ENCODE data around the gene PCDHA12.
"Not testable (repeated sequence)": the region's sequence is repeated elsewhere in the genome, so short reads cannot be mapped to it uniquely, and the experiment has no call there.

The PCDHA12 gene

DNA sequence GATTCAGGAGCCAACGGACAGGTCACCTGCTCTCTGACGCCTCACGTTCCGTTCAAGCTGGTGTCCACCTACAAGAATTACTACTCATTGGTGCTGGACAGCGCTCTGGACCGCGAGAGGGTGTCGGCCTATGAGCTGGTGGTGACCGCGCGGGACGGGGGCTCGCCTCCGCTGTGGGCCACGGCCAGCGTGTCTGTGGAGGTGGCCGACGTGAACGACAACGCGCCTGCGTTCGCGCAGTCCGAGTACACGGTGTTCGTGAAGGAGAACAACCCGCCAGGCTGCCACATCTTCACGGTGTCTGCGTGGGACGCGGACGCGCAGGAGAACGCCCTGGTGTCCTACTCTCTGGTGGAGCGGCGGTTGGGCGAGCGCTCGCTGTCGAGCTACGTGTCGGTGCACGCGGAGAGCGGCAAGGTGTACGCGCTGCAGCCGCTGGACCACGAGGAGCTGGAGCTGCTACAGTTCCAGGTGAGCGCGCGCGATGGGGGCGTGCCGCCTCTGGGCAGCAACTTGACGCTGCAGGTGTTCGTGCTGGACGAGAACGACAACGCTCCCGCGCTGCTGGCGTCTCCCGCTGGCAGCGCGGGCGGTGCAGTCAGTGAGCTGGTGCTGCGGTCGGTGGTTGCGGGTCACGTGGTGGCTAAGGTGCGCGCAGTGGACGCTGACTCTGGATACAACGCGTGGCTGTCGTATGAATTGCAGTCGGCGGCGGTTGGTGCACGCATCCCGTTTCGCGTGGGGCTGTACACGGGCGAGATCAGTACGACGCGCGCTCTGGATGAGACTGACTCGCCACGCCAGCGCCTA lies 17.7 kb upstream of the PCDHA12 start:
- in situ Hi-C loops (cut with HindIII; ENCODE audit: low sequenced_read_pairs) = no loop called here

DNA sequence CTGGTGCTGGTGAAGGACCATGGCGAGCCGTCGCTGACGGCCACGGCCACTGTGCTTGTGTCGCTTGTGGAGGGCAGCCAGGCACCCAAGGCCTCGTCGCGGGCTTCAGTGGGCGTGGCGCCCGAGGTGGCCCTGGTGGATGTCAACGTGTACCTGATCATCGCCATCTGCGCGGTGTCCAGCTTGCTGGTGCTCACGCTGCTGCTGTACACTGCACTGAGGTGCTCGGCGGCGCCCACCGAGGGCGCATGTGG lies 17.2 kb upstream of the PCDHA12 start:
- in situ Hi-C loops (cut with HindIII; ENCODE audit: low sequenced_read_pairs) = no loop called here

- in situ Hi-C loops (cut with HindIII; ENCODE audit: low sequenced_read_pairs) = no loop called here
These were observed 12.4 kb upstream of the PCDHA12 start for GRCh38 chr5:140862441-140863295.

DNA sequence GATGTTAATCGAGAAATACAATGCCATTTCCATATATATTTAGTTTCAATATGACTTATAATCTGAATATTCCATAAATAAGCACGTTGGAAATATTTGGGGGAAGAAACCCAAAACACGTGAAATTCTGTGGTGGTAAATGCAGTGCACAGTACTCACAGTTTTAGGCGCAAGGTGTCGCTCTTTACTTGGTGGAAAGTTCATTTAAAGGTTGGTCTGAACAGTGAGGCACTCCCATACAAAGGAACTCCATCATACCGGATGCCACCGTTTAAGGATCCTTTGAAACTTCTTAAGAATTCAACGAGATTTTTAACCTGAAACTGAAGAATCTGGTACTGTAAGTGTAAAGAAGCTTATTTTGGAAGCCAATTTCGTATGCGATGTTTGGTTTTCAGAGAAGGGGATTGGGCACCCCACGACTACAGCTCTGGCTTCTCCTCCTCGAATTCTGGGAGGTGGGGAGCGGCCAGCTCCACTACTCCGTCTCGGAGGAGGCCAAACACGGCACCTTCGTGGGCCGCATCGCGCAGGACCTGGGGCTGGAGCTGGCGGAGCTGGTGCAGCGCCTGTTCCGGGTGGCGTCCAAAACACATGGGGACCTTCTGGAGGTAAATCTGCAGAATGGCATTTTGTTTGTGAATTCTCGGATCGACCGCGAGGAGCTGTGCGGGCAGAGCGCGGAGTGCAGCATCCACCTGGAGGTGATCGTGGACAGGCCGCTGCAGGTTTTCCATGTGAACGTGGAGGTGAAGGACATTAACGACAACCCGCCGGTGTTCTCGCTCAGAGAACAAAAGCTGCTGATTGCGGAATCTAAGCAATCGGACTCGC lies 6.2 kb upstream of the PCDHA12 start, which contains the start of gene PCDHA11:
TSS of gene PCDHA11 (plus strand) at position 237 of the 834 bp plus-strand sequence. CDS start at position 384, 147 bp downstream.
- in situ Hi-C loops (cut with HindIII; ENCODE audit: low sequenced_read_pairs) = no loop called here

GRCh38 chr5:140869555-140869886 lies 5.6 kb upstream of the PCDHA12 start:
- in situ Hi-C loops (cut with HindIII; ENCODE audit: low sequenced_read_pairs) = no loop called here

- in situ Hi-C loops (cut with HindIII; ENCODE audit: low sequenced_read_pairs) = no loop called here
These were observed 4.6 kb upstream of the PCDHA12 start for GRCh38 chr5:140870221-140871201.

DNA sequence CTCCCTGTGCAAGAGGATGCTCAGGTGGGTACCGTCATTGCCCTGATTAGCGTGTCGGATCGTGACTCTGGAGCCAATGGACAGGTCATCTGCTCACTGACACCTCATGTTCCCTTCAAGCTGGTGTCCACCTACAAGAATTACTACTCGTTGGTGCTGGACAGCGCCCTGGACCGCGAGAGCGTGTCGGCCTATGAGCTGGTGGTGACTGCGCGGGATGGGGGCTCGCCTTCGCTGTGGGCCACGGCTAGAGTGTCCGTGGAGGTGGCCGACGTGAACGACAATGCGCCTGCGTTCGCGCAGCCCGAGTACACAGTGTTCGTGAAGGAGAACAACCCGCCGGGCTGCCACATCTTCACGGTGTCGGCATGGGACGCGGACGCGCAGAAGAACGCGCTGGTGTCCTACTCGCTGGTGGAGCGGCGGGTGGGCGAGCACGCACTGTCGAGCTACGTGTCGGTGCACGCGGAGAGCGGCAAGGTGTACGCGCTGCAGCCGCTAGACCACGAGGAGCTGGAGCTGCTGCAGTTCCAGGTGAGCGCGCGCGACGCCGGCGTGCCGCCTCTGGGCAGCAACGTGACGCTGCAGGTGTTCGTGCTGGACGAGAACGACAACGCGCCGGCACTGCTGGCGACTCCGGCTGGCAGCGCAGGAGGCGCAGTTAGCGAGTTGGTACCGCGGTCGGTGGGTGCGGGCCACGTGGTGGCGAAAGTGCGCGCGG lies 1.6 kb downstream of the PCDHA12 start:
- in situ Hi-C loops (cut with HindIII; ENCODE audit: low sequenced_read_pairs) = not testable (repeated sequence)

GRCh38 chr5:140877262-140877581 lies 2.1 kb downstream of the PCDHA12 start:
- in situ Hi-C loops (cut with HindIII; ENCODE audit: low sequenced_read_pairs) = no loop called here

DNA sequence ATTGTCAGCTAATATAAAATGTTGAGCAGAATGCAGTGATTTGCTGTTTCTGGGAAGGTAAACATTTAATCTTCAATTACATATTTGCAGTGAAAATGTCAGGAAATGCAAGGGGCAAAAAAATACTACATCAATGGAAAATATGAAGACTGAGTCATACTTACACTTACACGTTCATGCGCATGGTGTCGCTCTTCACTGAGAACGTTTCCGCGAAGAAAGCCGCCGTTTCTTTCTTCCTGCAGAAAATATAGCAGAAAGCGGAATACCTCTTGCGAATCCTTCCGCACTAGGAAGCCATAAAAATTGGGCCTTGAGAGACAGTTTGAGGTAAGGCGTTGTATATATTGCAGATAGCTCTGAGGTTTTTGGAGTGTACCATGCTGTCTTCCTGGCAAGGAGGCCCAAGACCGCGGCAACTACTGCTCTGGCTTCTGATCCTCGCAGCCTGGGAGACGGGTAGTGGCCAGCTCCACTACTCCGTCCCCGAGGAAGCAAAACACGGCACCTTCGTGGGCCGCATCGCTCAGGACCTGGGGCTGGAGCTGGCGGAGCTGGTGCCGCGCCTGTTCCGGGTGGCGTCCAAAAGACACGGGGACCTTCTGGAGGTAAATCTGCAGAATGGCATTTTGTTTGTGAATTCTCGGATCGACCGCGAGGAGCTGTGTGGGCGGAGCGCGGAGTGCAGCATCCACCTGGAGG lies 6.9 kb downstream of the PCDHA12 start, which contains the start of gene PCDHA13:
TSS of gene PCDHA13 (plus strand) at position 236 of the 702 bp plus-strand sequence. CDS start at position 381, 145 bp downstream.
- in situ Hi-C loops (cut with HindIII; ENCODE audit: low sequenced_read_pairs) = no loop called here

DNA sequence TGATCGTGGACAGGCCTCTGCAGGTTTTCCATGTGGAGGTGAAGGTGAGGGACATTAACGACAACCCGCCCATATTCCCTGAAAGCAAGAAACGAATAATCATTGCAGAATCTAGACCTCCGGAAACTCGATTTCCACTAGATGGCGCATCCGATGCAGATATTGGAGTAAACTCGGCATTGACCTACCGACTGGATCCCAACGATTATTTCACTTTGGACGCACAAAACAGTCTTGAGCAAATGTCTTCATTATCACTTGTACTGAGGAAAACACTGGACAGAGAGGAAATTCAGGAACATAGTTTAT lies 7.4 kb downstream of the PCDHA12 start:
- in situ Hi-C loops (cut with HindIII; ENCODE audit: low sequenced_read_pairs) = no loop called here

DNA sequence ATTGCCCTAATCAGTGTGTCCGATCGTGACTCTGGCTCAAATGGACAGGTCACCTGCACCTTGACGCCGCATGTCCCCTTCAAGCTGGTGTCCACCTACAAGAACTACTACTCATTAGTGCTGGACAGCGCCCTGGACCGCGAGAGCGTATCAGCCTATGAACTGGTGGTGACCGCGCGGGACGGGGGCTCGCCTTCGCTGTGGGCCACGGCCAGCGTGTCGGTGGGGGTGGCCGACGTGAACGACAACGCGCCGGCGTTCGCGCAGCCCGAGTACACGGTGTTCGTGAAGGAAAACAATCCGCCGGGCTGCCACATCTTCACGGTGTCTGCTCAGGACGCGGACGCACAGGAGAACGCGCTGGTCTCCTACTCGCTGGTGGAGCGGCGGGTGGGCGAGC lies 8.3 kb downstream of the PCDHA12 start:
- in situ Hi-C loops (cut with HindIII; ENCODE audit: low sequenced_read_pairs) = no loop called here

DNA sequence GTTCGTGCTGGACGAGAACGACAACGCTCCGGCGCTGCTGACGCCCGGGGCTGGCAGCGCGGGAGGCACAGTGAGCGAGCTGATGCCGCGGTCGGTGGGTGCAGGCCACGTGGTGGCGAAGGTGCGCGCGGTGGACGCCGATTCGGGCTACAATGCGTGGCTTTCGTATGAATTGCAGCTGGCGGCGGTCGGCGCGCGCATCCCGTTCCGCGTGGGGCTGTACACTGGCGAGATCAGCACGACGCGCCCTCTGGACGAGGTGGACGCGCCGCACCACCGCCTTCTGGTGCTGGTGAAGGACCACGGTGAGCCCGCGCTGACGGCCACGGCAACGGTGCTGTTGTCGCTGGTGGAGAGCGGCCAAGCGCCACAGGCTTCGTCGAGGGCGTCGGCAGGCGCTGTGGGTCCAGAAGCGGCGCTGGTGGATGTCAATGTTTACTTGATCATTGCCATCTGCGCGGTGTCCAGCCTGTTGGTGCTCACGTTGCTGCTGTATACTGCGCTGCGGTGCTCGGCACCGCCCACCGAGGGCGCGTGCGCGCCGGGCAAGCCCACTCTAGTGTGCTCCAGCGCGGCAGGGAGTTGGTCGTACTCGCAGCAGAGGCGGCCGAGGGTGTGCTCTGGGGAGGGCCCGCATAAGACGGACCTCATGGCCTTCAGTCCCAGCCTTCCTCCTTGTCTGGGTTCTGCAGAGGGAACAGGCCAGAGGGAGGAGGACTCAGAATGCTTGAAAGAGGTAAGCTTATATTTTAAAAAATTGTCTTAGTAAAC lies 9.0 kb downstream of the PCDHA12 start:
- in situ Hi-C loops (cut with HindIII; ENCODE audit: low sequenced_read_pairs) = no loop called here

- in situ Hi-C loops (cut with HindIII; ENCODE audit: low sequenced_read_pairs) = no loop called here
These were observed 41.2 kb downstream of the PCDHA12 start for GRCh38 chr5:140916325-140916724.

- in situ Hi-C loops (cut with HindIII; ENCODE audit: low sequenced_read_pairs) = no loop called here
These were observed 48.5 kb downstream of the PCDHA12 start for GRCh38 chr5:140923601-140924000.

- in situ Hi-C loops (cut with HindIII; ENCODE audit: low sequenced_read_pairs) = no loop called here
These were observed 50.8 kb downstream of the PCDHA12 start, which contains the start of gene PCDHAC1 for GRCh38 chr5:140925806-140926442. Gene PCDHAC1 (plus strand): TSS chr5:140926299. CDS start chr5:140926893, 594 bp downstream.

- in situ Hi-C loops (cut with HindIII; ENCODE audit: low sequenced_read_pairs) = no loop called here
These were observed 51.5 kb downstream of the PCDHA12 start for GRCh38 chr5:140926443-140927227.

DNA sequence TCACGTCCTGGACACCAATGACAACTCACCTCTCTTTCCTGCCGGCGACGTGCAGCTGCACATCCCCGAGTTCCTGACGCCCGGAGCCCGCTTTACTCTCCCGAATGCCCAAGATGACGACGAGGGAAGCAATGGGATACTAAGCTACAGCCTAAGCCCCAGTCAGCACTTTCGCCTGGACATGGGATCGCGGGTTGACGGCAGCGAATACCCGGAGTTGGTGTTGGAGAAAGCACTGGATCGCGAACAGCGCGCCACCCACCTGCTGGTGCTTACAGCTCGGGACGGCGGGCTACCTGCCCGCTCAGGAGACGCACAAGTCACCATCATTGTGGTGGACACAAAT lies 52.1 kb downstream of the PCDHA12 start:
- in situ Hi-C loops (cut with HindIII; ENCODE audit: low sequenced_read_pairs) = no loop called here
